ENCODE results near the gene MAD1L1. TPM values are rescaled to one million over a fixed set of nuclear protein-coding genes. Genes with fewer than 3 reads are reported as not detected.
"Not testable (repeated sequence)": the region's sequence is repeated elsewhere in the genome, so short reads cannot be mapped to it uniquely, and the experiment has no call there.

Gene MAD1L1
- total RNA-seq, 2 donors from 2014 or later, result 34.2 to 53.5 TPM

DNA sequence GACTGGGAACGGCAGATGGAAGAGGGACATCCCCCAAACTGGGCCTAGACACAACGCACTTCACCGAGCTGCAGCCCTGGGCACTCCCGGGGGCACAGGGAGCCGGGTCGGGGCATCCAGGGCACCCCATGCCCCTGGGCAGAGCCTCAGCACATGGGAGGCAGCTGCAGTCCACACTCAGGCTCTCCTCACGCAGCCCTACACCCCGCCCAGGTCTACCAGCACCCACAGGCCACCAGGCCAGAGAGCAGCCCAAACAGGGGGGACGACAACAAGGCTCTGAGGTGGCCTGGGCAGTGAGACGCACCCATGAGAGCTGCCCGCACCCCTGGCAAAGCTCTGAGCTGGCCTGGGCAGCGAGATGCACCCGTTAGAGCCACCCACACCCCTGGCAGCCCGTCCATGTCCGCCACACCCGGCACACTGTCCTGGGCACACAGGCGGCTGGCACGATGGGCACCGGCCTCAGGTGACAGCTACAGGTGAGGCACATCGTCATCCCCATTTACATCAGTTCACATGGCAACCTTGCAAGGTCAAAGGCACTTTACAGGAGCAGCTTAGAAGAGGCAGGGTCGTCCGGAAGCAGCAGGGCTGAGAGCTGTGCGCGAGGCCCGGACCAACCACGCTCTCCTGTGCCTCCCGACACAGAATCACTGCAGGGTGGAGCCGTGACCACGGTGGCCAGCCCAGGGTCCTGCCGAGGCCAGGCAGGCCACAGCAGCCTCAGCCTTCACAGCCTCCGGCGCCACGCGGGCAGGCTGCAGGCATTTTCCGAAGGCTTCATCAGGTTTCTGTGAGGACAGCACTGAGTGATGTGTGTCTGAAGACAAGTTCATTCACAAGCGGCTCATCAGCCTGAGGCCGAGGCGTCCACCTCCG is 228.6 kb downstream of the MAD1L1 start:
- Mint-ChIP-seq H3K27ac (peak overlapping the region in 1 of 2 donors; percentile 50), H3K36me3 (no peaks in the 10 kb centered on the region), H3K9me3 (no peaks in the 10 kb centered on the region)
- DNase-seq (ENCODE audit: low spot score in 2 of 2), result peak in 1 of 2 donors; percentile 48
- no peak for ATAC-seq

- DNase-seq (ENCODE audit: low spot score in 2 of 2) (peak in 1 of 2 donors; percentile 41), ATAC-seq (no peak)
- no peak overlapping the region for H3K27ac Mint-ChIP-seq
- H3K9me3 Mint-ChIP-seq, result no peaks in the 10 kb centered on the region
- H3K36me3 Mint-ChIP-seq, result no peaks in the 10 kb centered on the region
Observed at GRCh38 chr7:2003451-2003930, 229.3 kb downstream of the MAD1L1 start.

DNA sequence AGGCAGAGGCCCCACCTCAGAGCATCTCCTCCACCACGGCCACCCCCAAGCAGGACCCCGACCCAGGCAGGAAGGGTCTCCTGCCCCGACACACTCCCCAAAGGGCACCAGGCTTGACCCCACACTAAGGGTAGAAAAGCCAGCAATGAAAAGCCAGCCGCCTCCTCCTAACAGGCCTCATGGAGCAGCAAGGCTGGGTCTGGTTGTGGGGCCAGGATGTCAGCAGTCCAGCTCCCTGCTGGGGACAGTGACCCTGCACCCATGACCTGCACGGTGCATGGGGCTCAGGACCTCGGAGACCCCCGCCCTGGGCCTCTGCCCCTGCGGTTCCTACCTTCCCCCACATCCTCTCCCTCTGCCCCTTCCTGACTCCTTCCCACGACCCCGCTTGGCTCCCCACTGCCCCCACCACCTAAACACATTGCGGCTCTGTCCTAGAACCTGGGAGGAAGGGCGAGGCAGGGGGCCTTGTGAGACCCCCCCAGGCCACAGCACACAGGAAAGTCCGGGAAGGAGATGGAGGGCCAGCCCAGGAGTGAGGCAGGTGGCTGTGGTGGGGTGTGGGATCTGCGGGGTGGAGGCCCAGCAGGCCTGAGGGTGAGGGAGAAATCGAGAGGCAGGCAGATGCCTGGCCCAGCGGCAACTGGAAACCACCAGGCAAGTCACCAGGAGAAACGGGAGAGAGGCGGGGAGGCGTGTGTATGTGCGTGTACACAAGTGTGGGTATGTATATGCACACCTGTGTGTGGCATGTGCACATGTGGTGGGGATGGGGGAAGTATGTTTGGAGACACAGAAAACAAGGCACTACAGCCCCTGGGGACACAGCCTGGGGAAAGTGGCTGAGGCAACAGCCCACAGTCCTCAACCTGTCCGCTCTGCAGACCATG is 229.9 kb downstream of the MAD1L1 start:
- ATAC-seq (no peak), DNase-seq (ENCODE audit: low spot score in 2 of 2) (peak in 1 of 2 donors; percentile 48)
- Mint-ChIP-seq H3K36me3 (no peaks in the 10 kb centered on the region), H3K9me3 (no peaks in the 10 kb centered on the region), H3K27ac (no peak overlapping the region)

- Mint-ChIP-seq H3K9me3 (no peaks in the 10 kb centered on the region), H3K36me3 (no peaks in the 10 kb centered on the region), H3K27ac (no peak overlapping the region)
- ATAC-seq, result no peak
- DNase-seq (ENCODE audit: low spot score in 2 of 2), result peak in 1 of 2 donors; percentile 38
Observed at GRCh38 chr7:2001601-2002442, 230.9 kb downstream of the MAD1L1 start.

DNA sequence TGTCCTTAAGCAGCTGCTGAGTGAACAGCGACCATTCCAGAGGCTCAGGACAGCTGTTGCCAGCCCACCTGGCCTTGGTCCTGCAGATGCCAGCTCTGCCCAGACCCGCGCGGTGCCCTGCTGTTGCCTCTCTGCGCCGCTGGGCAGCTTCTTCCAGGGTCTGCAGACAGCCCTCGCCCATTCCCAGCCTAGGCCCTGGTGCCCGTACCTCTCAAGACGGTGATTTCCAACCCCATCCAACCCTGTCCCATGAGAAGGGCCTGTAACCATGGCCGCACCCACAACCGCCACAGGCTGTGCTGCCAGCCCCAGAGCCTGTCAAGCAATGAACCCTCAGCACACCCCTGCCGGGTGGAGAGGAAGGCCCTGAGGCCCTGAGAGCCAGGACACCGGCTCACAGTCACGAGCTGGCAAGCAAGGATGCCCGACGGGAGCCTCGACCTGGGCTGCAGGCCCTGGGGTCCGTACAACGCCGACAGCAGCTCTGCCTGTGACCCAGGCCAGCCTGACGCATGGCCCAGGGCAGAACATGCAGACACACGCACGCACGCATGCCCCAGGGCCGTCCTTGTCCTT is 231.9 kb downstream of the MAD1L1 start:
- DNase-seq (ENCODE audit: low spot score in 2 of 2) (no peak), ATAC-seq (no peak)
- Mint-ChIP-seq H3K27ac (peak overlapping the region in 1 of 2 donors; percentile 29), H3K36me3 (no peaks in the 10 kb centered on the region), H3K9me3 (no peaks in the 10 kb centered on the region)

DNA sequence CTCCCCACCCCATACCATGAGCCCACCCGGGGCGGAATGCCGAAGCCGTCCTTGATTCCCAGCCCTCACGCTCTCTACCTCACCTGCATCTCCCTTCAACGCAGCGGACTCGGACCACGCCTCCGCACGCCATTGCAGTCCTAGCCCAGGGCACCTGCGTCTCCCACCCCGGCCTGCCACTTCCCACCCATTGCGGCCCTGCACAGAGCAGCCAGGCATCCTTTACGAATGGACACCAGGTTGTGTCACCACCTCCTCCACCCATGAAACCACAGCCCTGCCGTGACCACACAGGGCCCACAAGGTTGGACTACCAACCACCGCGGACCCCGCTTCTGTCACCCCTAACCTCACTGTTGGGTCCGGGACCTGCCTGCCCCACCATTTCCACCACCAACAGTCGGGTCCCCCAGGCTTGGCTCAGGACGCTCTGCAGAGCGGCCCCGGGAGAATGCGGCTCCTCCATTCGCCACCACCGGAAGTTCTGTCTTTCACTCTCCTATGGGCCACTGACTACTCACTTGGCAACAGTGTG is 232.5 kb downstream of the MAD1L1 start:
- no peak for ATAC-seq
- H3K36me3 Mint-ChIP-seq, result no peaks in the 10 kb centered on the region
- no peak for DNase-seq (ENCODE audit: low spot score in 2 of 2)
- peak overlapping the region in 1 of 2 donors; percentile 66 for H3K27ac Mint-ChIP-seq
- no peaks in the 10 kb centered on the region for H3K9me3 Mint-ChIP-seq

- DNase-seq (ENCODE audit: low spot score in 2 of 2) (no peak), ATAC-seq (no peak)
- H3K9me3 Mint-ChIP-seq, result no peaks in the 10 kb centered on the region
- H3K36me3 Mint-ChIP-seq, result no peaks in the 10 kb centered on the region
- peak overlapping the region in 1 of 2 donors; percentile 66 for H3K27ac Mint-ChIP-seq
Observed at GRCh38 chr7:1999278-1999984, 233.3 kb downstream of the MAD1L1 start.

DNA sequence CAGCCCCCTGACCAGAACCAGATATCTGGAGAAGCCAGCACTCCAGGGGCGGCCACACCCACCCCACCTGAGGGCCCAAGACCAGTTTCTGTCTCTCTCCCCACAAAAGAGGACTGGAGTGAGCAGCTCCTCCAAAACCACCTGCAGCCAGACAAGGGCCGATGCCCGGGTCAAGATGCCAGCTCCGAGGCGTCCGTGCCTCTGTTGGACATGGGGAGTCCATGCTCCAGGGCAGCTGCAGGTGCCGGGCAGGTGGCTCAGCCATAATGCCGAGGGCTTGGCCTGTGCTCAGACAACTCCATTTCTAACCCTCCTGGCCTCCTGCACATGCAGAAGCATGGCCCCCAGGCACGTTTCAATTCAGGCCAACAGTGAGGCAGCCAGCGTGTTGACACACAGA is 234.6 kb downstream of the MAD1L1 start:
- Mint-ChIP-seq H3K9me3 (no peaks in the 10 kb centered on the region), H3K27ac (no peak overlapping the region), H3K36me3 (no peaks in the 10 kb centered on the region)
- DNase-seq (ENCODE audit: low spot score in 2 of 2) (no peak), ATAC-seq (no peak)

DNA sequence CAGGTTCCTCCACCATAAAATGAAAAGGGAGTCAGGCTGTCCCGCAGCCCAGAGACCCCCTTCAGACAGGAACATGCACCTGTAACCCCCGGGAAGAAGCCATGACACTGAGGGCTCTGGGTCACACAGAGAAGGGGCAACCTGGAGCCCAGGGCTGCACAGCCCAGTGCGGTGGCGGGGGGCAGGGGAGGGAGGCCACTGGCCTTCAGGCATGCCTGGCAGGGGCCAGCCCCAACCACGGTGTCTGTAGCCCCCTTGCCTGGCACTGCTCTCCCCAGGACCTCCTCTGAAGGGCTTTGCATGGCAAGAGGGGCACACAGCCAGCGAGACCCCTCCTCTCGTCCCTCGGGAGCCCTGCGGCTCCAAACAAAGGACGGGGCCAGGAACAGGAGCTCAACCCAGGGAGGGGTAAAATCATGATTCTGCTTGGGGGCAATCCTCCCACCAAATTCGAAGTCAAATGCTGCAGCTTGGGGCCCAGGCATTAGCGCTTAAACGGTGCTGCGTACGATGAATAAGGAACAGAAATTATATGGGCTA is 235.1 kb downstream of the MAD1L1 start:
- H3K27ac Mint-ChIP-seq, result no peak overlapping the region
- H3K9me3 Mint-ChIP-seq, result no peaks in the 10 kb centered on the region
- DNase-seq (ENCODE audit: low spot score in 2 of 2), result no peak
- no peaks in the 10 kb centered on the region for H3K36me3 Mint-ChIP-seq
- ATAC-seq, result no peak

GRCh38 chr7:1996816-1997215 is 235.9 kb downstream of the MAD1L1 start:
- Mint-ChIP-seq H3K36me3 (no peaks in the 10 kb centered on the region), H3K9me3 (no peaks in the 10 kb centered on the region), H3K27ac (peak overlapping the region in 1 of 2 donors; percentile 53)
- ATAC-seq (no peak), DNase-seq (ENCODE audit: low spot score in 2 of 2) (no peak)

DNA sequence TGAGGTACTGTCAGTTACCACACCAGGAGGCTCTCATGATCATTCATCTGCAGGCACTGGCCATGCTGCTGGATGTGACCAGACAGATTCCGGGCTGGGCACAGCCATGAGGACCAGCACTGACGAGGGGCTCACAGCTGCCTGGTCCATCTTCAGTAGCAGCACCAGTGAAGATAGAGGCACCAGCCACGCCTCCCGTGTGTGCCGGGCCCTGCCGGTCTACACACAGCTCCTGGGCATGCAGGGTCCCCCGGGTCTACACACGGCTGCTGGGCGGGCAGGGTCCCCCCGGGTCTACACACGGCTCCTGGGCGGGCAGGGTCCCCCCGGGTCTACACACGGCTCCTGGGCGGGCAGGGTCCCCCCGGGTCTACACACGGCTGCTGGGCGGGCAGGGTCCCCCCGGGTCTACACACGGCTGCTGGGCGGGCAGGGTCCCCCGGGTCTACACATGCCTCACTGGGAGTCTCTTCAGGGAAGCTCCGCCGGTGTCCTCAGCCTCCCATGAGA is 236.8 kb downstream of the MAD1L1 start:
- ATAC-seq; H3K36me3 Mint-ChIP-seq; H3K27ac Mint-ChIP-seq; H3K9me3 Mint-ChIP-seq; DNase-seq (ENCODE audit: low spot score in 2 of 2): not testable (repeated sequence)

- no peak overlapping the region for H3K27ac Mint-ChIP-seq
- no peaks in the 10 kb centered on the region for H3K36me3 Mint-ChIP-seq
- H3K9me3 Mint-ChIP-seq, result no peaks in the 10 kb centered on the region
- DNase-seq (ENCODE audit: low spot score in 2 of 2) (no peak), ATAC-seq (peak in 1 of 2 donors; percentile 32)
Observed at GRCh38 chr7:1995426-1995825, 237.3 kb downstream of the MAD1L1 start.

DNA sequence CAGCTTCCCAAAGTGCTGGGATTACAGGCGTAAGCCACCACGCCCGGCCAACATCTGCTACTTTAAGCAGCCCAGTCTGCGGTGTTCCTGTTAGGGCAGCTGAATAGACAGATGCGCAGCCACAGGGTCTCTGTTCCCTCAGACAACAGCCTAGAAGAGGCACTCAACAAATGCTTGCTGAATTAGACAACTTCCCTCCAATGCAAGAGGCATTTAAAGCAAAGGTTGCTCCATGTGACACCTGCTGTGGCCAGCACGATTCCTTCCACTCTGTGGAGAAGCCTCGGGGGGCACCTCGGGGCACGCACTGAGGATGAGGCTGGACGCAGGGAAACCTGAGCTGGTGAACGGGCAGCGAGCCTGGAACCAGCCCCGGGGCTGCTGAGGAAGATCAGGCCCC is 237.8 kb downstream of the MAD1L1 start:
- no peaks in the 10 kb centered on the region for H3K36me3 Mint-ChIP-seq
- ATAC-seq (no peak), DNase-seq (ENCODE audit: low spot score in 2 of 2) (no peak)
- H3K9me3 Mint-ChIP-seq, result no peaks in the 10 kb centered on the region
- no peak overlapping the region for H3K27ac Mint-ChIP-seq

DNA sequence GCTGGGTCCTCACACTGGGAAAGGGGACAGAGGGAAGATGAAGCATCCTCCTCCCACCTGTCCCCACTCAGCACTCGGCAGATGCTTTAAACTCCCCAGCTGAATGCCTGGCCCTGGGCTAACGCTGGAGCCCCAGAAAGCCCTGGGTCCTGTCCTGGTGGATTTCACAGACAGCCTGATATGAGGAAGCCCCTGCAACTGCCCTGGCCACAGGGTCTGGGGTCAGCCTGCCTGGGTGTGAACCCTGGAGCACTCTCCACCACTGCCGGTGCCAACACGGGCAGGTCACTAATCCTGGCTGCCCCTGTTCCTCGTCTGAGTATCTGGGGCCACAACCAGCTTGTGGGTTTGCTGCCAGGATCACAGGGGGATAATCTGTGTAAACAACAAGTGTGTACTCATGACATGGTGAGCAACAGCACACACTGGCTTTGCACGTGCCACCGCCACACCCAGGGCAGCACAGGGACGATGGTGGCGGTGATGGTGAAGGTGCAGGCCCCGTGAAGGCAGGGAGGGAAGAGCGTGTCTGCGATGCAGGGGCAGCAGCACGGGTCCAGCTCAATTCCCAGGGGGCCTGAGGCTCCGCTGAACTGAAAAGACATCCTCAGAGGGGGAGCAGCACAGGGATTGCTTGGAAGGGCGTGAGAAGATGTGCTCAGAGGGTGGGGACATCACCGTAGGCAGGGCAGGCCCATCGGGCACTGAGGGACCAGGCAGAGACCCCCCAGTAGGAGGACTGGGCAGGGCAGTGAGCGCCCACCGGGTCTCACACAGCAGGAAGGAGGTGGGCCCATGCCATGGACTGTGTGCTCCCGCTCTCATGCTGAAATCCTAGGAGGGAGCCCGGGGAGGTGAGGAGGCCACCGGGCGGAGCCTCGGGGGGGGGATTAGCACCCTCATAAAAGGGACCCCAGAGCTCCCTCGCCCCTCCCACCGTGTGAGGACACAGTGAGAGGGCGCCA is 238.7 kb downstream of the MAD1L1 start:
- DNase-seq (ENCODE audit: low spot score in 2 of 2), result no peak
- ATAC-seq, result no peak
- H3K9me3 Mint-ChIP-seq, result no peaks in the 10 kb centered on the region
- H3K36me3 Mint-ChIP-seq, result no peaks in the 10 kb centered on the region
- H3K27ac Mint-ChIP-seq, result peak overlapping the region in 1 of 2 donors; percentile 56

All from activated naive CD4-positive, alpha-beta T cell treated with anti-CD3 and anti-CD28 coated beads, Interleukin-2, amount 50 U/mL, for 72 hours (primary cell).